ENCODE measurements around the gene DPH5.
"Not testable (repeated sequence)": the region's sequence is repeated elsewhere in the genome, so short reads cannot be mapped to it uniquely, and the experiment has no call there.

DPH5 gene

DNA sequence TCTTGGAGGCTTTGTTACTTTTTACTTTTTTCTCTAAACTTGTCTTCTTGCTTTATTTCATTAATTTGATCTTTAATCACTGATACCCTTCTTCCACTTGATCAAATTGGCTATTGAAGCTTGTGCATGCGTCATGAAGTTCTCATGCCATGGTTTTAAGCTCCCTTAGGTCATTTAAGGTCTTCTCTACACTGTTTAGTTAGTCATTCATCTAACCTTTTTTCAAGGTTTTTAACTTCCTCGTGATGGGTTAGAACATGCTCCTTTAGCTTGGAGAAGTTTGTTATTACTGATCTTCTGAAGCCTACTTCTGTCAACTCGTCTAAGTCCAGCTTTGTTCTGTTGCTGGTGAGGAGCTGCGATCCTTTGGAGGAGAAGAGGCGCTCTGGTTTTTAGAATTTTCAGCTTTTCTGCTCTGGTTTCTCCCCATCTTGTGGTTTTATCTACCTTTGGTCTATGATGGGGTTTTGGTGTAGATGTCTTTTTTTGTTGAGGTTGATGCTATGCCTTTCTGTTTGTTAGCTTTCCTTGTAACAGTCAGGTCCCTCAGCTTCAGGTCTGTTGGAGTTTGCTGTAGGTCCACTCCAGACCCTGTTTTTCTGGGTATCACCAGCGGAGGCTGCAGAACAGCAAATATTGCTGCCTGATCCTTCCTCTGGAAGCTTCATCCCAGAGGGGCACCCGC is 76.7 kb downstream of the DPH5 start:
- FAIRE-seq; DNase-seq (ENCODE audit: insufficient read length, low spot score): not testable (repeated sequence)

DNA sequence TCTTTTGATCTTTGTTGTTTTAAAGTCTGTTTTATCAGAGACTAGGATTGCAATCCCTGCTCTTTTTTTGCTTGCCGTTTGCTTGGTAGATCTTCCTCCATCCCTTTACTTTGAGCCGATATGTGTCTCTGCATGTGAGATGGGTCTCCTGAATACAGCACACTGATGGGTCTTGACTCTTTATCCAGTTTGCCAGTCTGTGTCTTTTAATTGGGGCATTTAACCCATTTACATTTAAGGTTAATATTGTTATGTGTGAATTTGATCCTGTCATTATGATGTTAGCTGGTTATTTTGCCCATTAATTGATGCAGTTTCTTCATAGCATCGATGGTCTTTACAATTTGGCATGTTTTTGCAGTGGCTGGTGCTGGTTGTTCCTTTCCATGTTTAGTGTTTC is 77.8 kb downstream of the DPH5 start:
- not testable (repeated sequence) for FAIRE-seq

DNA sequence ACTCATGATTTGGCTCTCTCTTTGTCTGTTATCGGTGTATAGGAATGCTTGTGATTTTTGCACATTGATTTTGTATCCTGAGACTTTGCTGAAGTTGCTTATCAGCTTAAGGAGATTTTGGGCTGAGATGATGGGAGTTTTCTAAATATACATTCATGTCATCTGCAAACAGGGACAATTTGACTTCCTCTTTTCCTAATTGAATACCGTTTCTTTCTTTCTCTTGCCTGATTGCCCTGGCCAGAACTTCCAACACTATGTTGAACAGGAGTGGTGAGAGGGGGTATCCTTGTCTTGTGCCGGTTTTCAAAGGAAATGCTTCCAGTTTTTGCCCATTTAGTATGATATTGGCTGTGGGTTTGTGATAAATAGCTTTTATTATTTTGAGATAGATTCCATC is 79.5 kb downstream of the DPH5 start:
- FAIRE-seq; DNase-seq (ENCODE audit: insufficient read length, low spot score): not testable (repeated sequence)

More for the DNA sequence above, 77.8 kb downstream of the DPH5 start:
- not testable (repeated sequence) for DNase-seq (ENCODE audit: insufficient read length, low spot score)

DNA sequence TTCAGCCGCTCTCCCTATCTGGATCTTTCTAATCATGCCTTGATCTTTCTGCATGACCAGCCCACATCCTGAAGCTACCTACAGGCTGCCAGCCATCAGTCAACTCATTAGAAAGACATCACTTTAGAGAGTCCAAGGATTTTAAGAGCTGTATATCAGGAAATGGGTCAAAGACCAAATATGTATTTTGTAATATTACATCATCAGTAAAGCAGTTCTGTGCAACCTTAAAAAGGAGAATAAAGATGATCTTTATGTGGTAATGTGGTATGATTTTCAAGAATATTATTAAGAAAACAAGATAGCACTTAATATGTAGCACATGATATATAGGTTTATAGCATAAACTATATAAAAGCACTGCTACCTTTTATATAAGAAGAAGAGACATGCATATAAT is 82.1 kb downstream of the DPH5 start:
- DNase-seq (ENCODE audit: insufficient read length, low spot score) (no peak), FAIRE-seq (no peak)

DNA sequence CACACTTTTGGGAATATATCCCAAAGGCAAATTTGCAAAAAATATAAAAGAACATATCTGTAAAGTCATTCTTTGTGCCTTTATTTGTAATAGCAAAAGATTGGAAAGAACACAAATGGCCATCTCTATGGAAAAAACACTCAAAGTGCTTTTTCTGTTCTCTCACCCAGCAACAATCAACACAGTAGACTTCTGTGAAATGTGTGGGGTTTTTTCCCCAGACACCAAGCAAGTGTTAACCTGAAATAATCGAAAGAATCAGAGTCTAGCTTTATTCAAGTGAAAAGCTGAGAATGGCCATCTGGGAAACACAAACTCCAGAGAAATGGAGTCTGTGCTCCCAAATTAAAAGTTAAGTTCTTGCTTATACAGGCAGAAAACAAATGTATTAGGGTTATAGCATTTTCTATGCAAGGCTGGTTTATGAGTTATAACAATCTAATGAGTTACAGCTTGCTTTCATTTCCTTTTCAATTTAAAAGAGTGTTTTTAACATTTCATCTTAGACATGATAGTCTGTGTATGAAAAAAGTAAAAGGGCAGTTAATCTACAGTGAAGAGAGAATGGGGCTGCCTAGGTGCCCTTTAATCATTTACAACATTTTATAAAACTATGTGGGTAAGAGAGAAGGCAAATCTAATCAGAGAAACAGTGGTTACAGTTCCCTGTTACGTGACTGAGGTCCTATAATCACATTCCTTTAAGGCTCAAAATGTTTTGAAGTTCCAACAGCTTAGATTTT is 83.1 kb downstream of the DPH5 start:
- FAIRE-seq, result no peak

DNA sequence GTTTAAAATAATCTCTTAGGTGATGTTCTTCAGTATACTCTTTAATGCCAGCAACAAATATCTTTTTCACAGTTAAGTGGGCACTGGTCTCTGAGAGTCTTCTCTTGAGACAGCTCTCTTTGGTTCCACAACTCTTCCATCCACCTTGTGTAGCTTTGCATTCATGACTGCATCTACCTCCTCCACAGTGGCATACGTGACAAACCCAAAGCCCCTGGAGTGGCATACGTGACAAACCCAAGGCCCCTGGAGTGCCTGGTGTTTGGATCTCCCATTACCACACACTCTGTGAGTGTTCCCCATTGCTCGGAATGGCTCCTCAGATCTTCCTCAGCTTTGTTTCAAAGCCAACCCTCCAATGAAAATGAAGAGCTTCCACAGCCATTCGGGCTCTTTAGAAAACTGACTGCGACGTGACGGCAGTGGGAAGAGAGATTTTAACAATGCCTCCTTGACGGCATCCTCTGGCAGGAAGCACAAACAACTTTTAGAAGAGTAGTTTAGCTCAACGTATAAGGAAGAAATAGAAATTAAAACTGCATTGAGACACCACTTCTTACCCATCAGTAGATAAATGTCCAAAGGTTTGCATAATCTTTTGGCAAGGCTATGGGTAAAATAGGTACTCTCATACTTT is 83.9 kb downstream of the DPH5 start:
- FAIRE-seq (peak; percentile 31), DNase-seq (ENCODE audit: insufficient read length, low spot score) (no peak)

More for the DNA sequence above, 83.1 kb downstream of the DPH5 start:
- no peak for DNase-seq (ENCODE audit: insufficient read length, low spot score)

DNA sequence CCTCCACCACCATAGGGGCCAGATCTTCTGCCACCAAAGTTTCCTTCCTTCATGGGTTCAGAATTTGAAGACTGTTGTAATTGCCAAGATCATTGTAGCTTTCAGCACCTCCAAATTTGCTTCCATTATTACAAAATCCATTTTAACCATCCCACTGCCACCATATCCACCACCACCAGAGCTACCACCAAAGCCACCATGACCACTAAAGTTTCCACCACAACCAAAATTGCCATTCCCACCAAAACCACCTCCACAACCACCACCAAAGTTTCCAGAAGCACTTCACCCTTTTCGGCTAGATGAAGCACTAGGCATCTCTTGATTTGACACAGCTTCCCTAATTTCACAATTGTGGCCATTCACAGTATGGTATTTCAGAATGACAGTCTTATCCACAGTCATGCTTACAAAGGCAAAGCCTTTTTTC is 84.5 kb downstream of the DPH5 start:
- DNase-seq (ENCODE audit: insufficient read length, low spot score) (no peak), FAIRE-seq (peak; percentile 59)

Measured in GM19239 (cell line).